H1 (cell line): ENCODE data around the gene PHC2. TPM values are rescaled to one million over a fixed set of nuclear protein-coding genes. Genes with fewer than 3 reads are reported as not detected.

ENCODE experiments used
- CTCF ChIA-PET: fragments of 300-600 bp; sonication (Branson Sonifier 250); formaldehyde crosslinking; loops from one replicate; lab custom pipeline; 2021; ENCODE audit not compliant: partially characterized antibody; lab: Charles Lee
- POLR2A ChIA-PET: fragments of 300-600 bp; sonication (Branson Sonifier 250); formaldehyde crosslinking; loops from one replicate; lab custom pipeline; 2021; ENCODE audit warnings: inconsistent platforms; ENCODE audit not compliant: partially characterized antibody; lab: Charles Lee
- DNase-seq, 2 experiments: peaks; one replicate each; pipeline versions ENCODE4 v3.0.0 to v3.0.0-alpha.2; 2010 to 2022; ENCODE audit warnings: low spot score in 2 of 2, low read depth in 1 of 2, mixed read lengths in 1 of 2
- FAIRE-seq: peaks from 2 replicates; lab custom pipeline; 2011; peaks lifted over from hg19 to GRCh38; lab: Jason Lieb, UNC
- H2AFZ ChIP-seq: 2 replicates; pipeline ENCODE4 v1.8.1; 2012; ENCODE audit warnings: low read length, inconsistent platforms
- H2AK5ac ChIP-seq: 2 replicates; pipeline ENCODE4 v1.6.1; 2013; ENCODE audit warnings: low read depth, low read length
- H2BK120ac ChIP-seq: replicated peaks from 2 replicates; pipeline ENCODE3; 2013; ENCODE audit warnings: low read depth, low read length, inconsistent platforms
- H2BK12ac ChIP-seq: 2 replicates; pipeline ENCODE4 v1.6.1; 2013; ENCODE audit warnings: low read depth, low read length
- H2BK15ac ChIP-seq: 2 replicates; pipeline ENCODE4 v1.6.1; 2013; ENCODE audit warnings: low read length
- H2BK20ac ChIP-seq: 2 replicates; pipeline ENCODE4 v1.6.1; 2013; ENCODE audit warnings: low read length
- H2BK5ac ChIP-seq: 2 replicates; pipeline ENCODE4 v1.6.1; 2013; ENCODE audit warnings: low read depth, low read length
- H3K14ac ChIP-seq: 2 replicates; pipeline ENCODE4 v1.6.1; 2013; ENCODE audit warnings: inconsistent platforms; ENCODE audit not compliant: insufficient read length
- H3K18ac ChIP-seq: 2 replicates; pipeline ENCODE4 v1.6.1; 2013; ENCODE audit warnings: low read length; ENCODE audit errors: extremely low read depth
- H3K23ac ChIP-seq: 2 replicates; pipeline ENCODE4 v1.6.1; 2013; ENCODE audit warnings: inconsistent platforms; ENCODE audit not compliant: insufficient read length
- H3K23me2 ChIP-seq: 2 replicates; pipeline ENCODE4 v1.6.1; 2013; ENCODE audit warnings: low read depth, low read length
- H3K27ac ChIP-seq: 2 replicates; pipeline ENCODE4 v1.6.1; 2011; ENCODE audit warnings: low read depth, low read length, inconsistent platforms
- H3K27me3 ChIP-seq, 4 experiments: replicated peaks in 1 of 4; 1 replicate in 1 of 4; 2 replicates in 3 of 4; pipeline versions ENCODE4 v1.6.1 to v1.8.1; 2011 to 2013; ENCODE audit warnings: low read length in 3 of 4, mild to moderate bottlenecking in 3 of 4, inconsistent platforms in 2 of 4, mixed read lengths in 2 of 4, moderate library complexity in 1 of 4; ENCODE audit not compliant: control insufficient read depth in 3 of 4, insufficient read depth in 3 of 4; ENCODE audit errors: extremely low read depth in 1 of 4
- H3K36me3 ChIP-seq, 4 experiments: 2 replicates each; pipeline versions ENCODE4 v1.6.1 to v1.8.1; 2011 to 2013; ENCODE audit warnings: mild to moderate bottlenecking in 4 of 4, low read length in 3 of 4, moderate library complexity in 2 of 4, control low read depth in 1 of 4, inconsistent platforms in 1 of 4; ENCODE audit not compliant: insufficient read depth in 4 of 4, control insufficient read depth in 2 of 4
- H3K4ac ChIP-seq: replicated peaks from 2 replicates; pipeline ENCODE3; 2013; ENCODE audit warnings: low read length, low read depth, mixed read lengths, inconsistent platforms; ENCODE audit not compliant: insufficient read length
- H3K4me1 ChIP-seq, 4 experiments: replicated peaks in 1 of 4; 1 replicate in 1 of 4; 2 replicates in 3 of 4; pipeline versions ENCODE4 v1.6.1 to v1.8.1; 2011 to 2013; ENCODE audit warnings: low read length in 3 of 4, inconsistent platforms in 2 of 4, mixed read lengths in 1 of 4; ENCODE audit not compliant: insufficient read depth in 4 of 4, control insufficient read depth in 3 of 4
- H3K4me2 ChIP-seq, 2 experiments: 2 replicates each; pipeline versions ENCODE4 v1.6.1 to v1.8.1; 2011 to 2013; ENCODE audit warnings: low read depth in 2 of 2, low read length in 2 of 2, control low read depth in 1 of 2, inconsistent platforms in 1 of 2, mild to moderate bottlenecking in 1 of 2; ENCODE audit not compliant: insufficient read depth in 1 of 2
- H3K4me3 ChIP-seq, 4 experiments: fragments of 200-600, 300-600 bp in 1 of 4; sonication (generic), shearing (Covaris generic), sonication (Bioruptor Twin) in 1 of 4; 2 replicates each; pipeline versions ENCODE4 v1.5.1 to v1.8.1; 2011 to 2016; ENCODE audit warnings: low read length in 4 of 4, low read depth in 3 of 4, control low read depth in 2 of 4, inconsistent platforms in 2 of 4, mild to moderate bottlenecking in 2 of 4, mixed read lengths in 1 of 4, moderate library complexity in 1 of 4; ENCODE audit not compliant: insufficient read depth in 2 of 4; ENCODE audit errors: extremely low read depth in 1 of 4
- H3K56ac ChIP-seq: replicated peaks from 2 replicates; pipeline ENCODE3; 2013; ENCODE audit warnings: low read depth, mild to moderate bottlenecking, mixed read lengths, low read length, inconsistent platforms; ENCODE audit not compliant: insufficient read length
- H3K79me1 ChIP-seq: 2 replicates; pipeline ENCODE4 v1.6.1; 2013; ENCODE audit warnings: low read depth, low read length, control low read depth
- H3K79me2 ChIP-seq, 2 experiments: 2 replicates each; pipeline versions ENCODE4 v1.6.1 to v1.8.1; 2012 to 2013; ENCODE audit warnings: low read length in 2 of 2, mild to moderate bottlenecking in 2 of 2, inconsistent platforms in 1 of 2; ENCODE audit not compliant: insufficient read depth in 2 of 2, control insufficient read depth in 1 of 2
- H3K9ac ChIP-seq, 4 experiments: replicated peaks in 1 of 4; 1 replicate in 1 of 4; 2 replicates in 3 of 4; pipeline versions ENCODE4 v1.6.1 to v1.8.1; 2011 to 2013; ENCODE audit warnings: low read depth in 3 of 4, low read length in 3 of 4, control low read depth in 2 of 4, mild to moderate bottlenecking in 2 of 4, moderate library complexity in 2 of 4, inconsistent platforms in 1 of 4; ENCODE audit errors: extremely low read depth in 1 of 4
- H3K9me3 ChIP-seq, 2 experiments: 2 replicates each; pipeline versions ENCODE4 v1.6.1 to v1.8.1; 2012 to 2013; ENCODE audit warnings: mild to moderate bottlenecking in 2 of 2, moderate library complexity in 2 of 2, control low read depth in 1 of 2, inconsistent platforms in 1 of 2, low read depth in 1 of 2, low read length in 1 of 2, mixed read lengths in 1 of 2; ENCODE audit not compliant: insufficient read depth in 2 of 2
- H4K20me1 ChIP-seq, 2 experiments: replicated peaks in 1 of 2; 2 replicates each; pipeline versions ENCODE3 to v1.8.1; 2011 to 2013; ENCODE audit warnings: inconsistent platforms in 2 of 2, low read length in 2 of 2, mild to moderate bottlenecking in 1 of 2; ENCODE audit not compliant: insufficient read depth in 2 of 2, control insufficient read depth in 1 of 2
- H4K5ac ChIP-seq: 2 replicates; pipeline ENCODE4 v1.6.1; 2013; ENCODE audit warnings: low read length, low read depth, mixed read lengths, inconsistent platforms; ENCODE audit not compliant: insufficient read length
- H4K8ac ChIP-seq: 2 replicates; pipeline ENCODE4 v1.8.0; 2013; ENCODE audit warnings: mild to moderate bottlenecking, moderate library complexity, low read length, inconsistent platforms; ENCODE audit not compliant: insufficient read depth; ENCODE audit errors: extremely low read depth
- H4K91ac ChIP-seq: replicated peaks from 2 replicates; pipeline ENCODE3; 2013; ENCODE audit warnings: low read length, mixed read lengths, inconsistent platforms; ENCODE audit not compliant: insufficient read length
- PHF8 ChIP-seq: fragments of 200-600 bp; sonication (generic); conservative IDR thresholded peaks from 2 replicates; pipeline ENCODE4 v1.7.1; 2012; ENCODE audit warnings: low read depth, mild to moderate bottlenecking, inconsistent platforms, low read length, moderate library complexity
- RXRA ChIP-seq: IDR thresholded peaks from 2 replicates; pipeline ENCODE4 v1.6.1; 2011; ENCODE audit warnings: low read depth, mild to moderate bottlenecking, low read length, moderate library complexity; ENCODE audit not compliant: insufficient read depth
- TBP ChIP-seq: IDR thresholded peaks from 2 replicates; pipeline ENCODE4 v1.6.1; 2011; ENCODE audit warnings: low read depth, low read length, improper control_type of control experiment
- WGBS, 2 experiments: shearing (Covaris generic) in 1 of 2; methylation state at CpG; one replicate each; pipeline versions ENCODE4 v1.1.6 to v1.1.7; 2013 to 2015; ENCODE audit warnings: low lambda C conversion rate in 2 of 2, mixed read lengths in 2 of 2, inconsistent platforms in 1 of 2, low coverage in 1 of 2, missing lambda C conversion rate in 1 of 2; ENCODE audit not compliant: insufficient replicate concordance in 2 of 2, insufficient coverage in 1 of 2, insufficient read length in 1 of 2; ENCODE audit errors: extremely low coverage in 1 of 2, missing lambda C conversion rate in 1 of 2; 5-methylcytosine and 5-hydroxymethylcytosine counted together
- polyA plus RNA-seq, 7 experiments: library from polyadenylated mRNA; depleted of rRNA in 3 of 7; stranded (reverse) in 5 of 7; unstranded in 2 of 7; fragments of >200 nt in 5 of 7; fragments of 200-250 nt in 2 of 7; gene quantifications; 1 replicate in 5 of 7; 2 replicates in 1 of 7; 4 replicates in 1 of 7; pipeline versions ENCODE4 v1.2.1 to v1.2.3, GENCODE V29; 2011 to 2013; ENCODE audit warnings: missing spikeins in 2 of 7, mixed read lengths in 2 of 7
- total RNA-seq: library from RNA; stranded (reverse); fragmentation: NEBNext Ultra II Directional; extraction: Animal tissue kit (Norgen Biotek cat#: 25700); gene quantifications from 2 replicates; pipeline ENCODE4 v1.2.1, GENCODE V29; 2021

The PHC2 gene
- total and polyA plus RNA-seq, 2 of the 8 experiments (the other 6 are each of a cell fraction or from before 2014, with no cell fraction given), result 5.6 to 14.2 TPM

DNA sequence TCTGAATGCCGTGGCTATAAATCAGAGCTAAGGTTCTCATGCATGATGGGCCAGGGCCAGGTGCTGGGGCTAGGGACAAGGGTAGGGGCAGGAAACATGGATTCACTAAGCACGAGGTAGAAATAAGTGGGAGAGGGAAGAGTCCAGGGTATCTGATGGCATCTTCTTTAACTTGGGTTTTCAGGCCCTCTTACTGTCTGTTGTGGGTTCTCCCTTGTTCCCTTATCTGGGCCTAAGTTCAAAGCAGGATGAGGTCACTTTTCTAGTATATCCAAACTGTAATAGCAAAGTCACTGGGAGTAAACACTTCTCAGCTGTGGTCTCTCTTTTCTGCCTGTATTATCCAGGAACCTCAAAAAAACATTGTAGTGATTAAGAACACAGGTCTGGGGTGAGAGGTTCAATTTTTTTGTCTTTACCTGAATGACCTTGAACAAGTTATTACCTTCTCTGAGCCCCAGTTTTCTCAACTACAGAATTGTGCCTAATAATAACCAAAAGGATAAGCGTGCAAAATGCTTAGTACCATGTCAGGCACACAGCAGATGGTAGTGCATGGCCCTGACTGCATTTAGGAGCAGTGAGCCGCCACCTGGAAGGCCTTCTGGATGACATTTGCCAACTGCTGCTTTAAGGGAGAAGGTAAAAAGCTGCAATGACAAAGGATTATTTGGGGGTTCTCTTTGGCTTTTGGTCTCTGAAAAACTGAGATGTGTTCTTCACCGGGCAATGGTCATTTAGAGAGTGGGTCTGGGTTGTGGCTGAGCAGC is 56.4 kb downstream of the PHC2 start:
- H2BK120ac ChIP-seq, result no peak overlapping the region
- no peak overlapping the region for H4K5ac ChIP-seq
- FAIRE-seq (no peak), DNase-seq (no peak)
- no peaks in the 10 kb centered on the region for H4K20me1 ChIP-seq
- H3K4me3 ChIP-seq, result no peak overlapping the region
- H3K4me2 ChIP-seq, result no peak overlapping the region
- no peak overlapping the region for H2AK5ac ChIP-seq
- H3K23ac ChIP-seq, result no peak overlapping the region
- no peak overlapping the region for H2BK12ac ChIP-seq
- H2BK5ac ChIP-seq, result no peak overlapping the region
- no peaks in the 10 kb centered on the region for H3K23me2 ChIP-seq
- H3K27me3 ChIP-seq, result no peaks in the 10 kb centered on the region
- H2BK20ac ChIP-seq, result no peak overlapping the region
- no peaks in the 10 kb centered on the region for H3K36me3 ChIP-seq
- H4K8ac ChIP-seq, result no peak overlapping the region
- no peak overlapping the region for H3K4ac ChIP-seq
- H3K18ac ChIP-seq, result no peak overlapping the region
- H3K4me1 ChIP-seq, result peaks cover 0 to 7% (median 4%) of the 10 kb centered on the region in 4 experiments; a peak in 4 of 7 replicates
- POLR2A ChIA-PET, result no interaction called here
- H2BK15ac ChIP-seq, result no peak overlapping the region
- WGBS, 2 experiments, result 87% methylated on average over 5 of the region's 5 CpGs; no CpG with 5 or more reads in 1 of the 2 experiments
- H3K9me3 ChIP-seq, result no peaks in the 10 kb centered on the region
- no peak overlapping the region for H3K56ac ChIP-seq
- no peak overlapping the region for H3K14ac ChIP-seq
- no peaks in the 10 kb centered on the region for H3K79me1 ChIP-seq
- H2AFZ ChIP-seq, result no peak overlapping the region
- CTCF ChIA-PET, result interaction anchor here (0.9 to 5.0 kb wide), 6 partner anchors 8 to 81 kb away, joined by 3 to 48 read pairs (median 4); no protein-coding TSS in a partner anchor
- no peak overlapping the region for H3K9ac ChIP-seq
- no peak overlapping the region for H3K27ac ChIP-seq
- H3K79me2 ChIP-seq, result no peaks in the 10 kb centered on the region
- H4K91ac ChIP-seq, result no peak overlapping the region
- TF ChIP-seq PHF8 (no peak), TBP (no peak), RXRA (no peak)
